B cell (primary cell): ENCODE results near the gene RBM38.

Experiments used
- CTCF ChIP-seq: fragments of 200-600 bp; IDR thresholded peaks from one replicate; pipeline ENCODE4 v1.8.0; 2022; ENCODE audit warnings: antibody characterized with exemption, mild to moderate bottlenecking
- EZH2 ChIP-seq: IDR thresholded peaks from 2 replicates; pipeline ENCODE4 v1.6.1; 2012; ENCODE audit warnings: borderline replicate concordance, low read depth, mild to moderate bottlenecking, moderate library complexity, low read length; ENCODE audit not compliant: insufficient read depth, poor library complexity, severe bottlenecking

DNA sequence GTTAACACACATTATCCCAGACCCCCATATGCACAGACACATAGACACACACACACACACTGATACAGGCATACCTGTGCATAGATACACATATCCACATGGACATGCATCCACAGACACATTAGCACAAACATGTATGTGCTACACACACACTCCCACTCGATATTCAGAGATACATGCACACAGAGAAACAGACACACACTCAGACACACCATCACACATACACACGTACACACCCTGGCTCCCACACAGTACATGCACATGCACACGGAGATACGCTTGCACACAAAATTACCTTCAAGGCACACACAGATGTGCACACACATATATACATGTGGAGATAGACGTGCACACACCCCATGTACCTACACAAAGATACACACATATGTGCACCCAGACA, 19.7 kb downstream of the RBM38 start:
- TF ChIP-seq EZH2 (no peak), CTCF (no peak)
